LNCaP clone FGC (cell line): ENCODE measurements around the gene HSP90AB1.

Source experiments
- DNase-seq: peaks from one replicate; pipeline ENCODE4 v3.0.0-alpha.2; 2011; ENCODE audit warnings: low read depth
- H3K4me3 ChIP-seq: 2 replicates; pipeline ENCODE4 v1.5.1; 2011; ENCODE audit warnings: mild to moderate bottlenecking, low read depth, low read length, control low read depth
- CTCF ChIP-seq: IDR thresholded peaks from 2 replicates; pipeline ENCODE4 v1.5.1; 2012; ENCODE audit warnings: mild to moderate bottlenecking; ENCODE audit not compliant: control insufficient read depth, insufficient read depth; ENCODE audit errors: extremely low read depth

The HSP90AB1 gene

GRCh38 chr6:44269921-44270525, 23.1 kb downstream of the HSP90AB1 start, which contains the start of gene TMEM151B:
Gene TMEM151B (plus strand): TSS chr6:44270450. CDS start chr6:44270743, 293 bp downstream.
- DNase-seq = no peak
- no peak within 1 kb of the TSS for H3K4me3 ChIP-seq
- no peak for TF ChIP-seq CTCF

- no peak for DNase-seq
- TF ChIP-seq CTCF = no peak
- H3K4me3 ChIP-seq = no peak overlapping the region
Measured at GRCh38 chr6:44270526-44271405, 23.9 kb downstream of the HSP90AB1 start.

GRCh38 chr6:44271406-44271723, 24.5 kb downstream of the HSP90AB1 start:
- no peak for DNase-seq
- no peak overlapping the region for H3K4me3 ChIP-seq

GRCh38 chr6:44271914-44272313, 25.0 kb downstream of the HSP90AB1 start:
- no peak for DNase-seq
- no peak overlapping the region for H3K4me3 ChIP-seq
- no peak for TF ChIP-seq CTCF

More at GRCh38 chr6:44271406-44271723, 24.5 kb downstream of the HSP90AB1 start:
- no peak for TF ChIP-seq CTCF

- DNase-seq = no peak
- no peak overlapping the region for H3K4me3 ChIP-seq
- no peak for TF ChIP-seq CTCF
Measured at GRCh38 chr6:44272529-44272928, 25.6 kb downstream of the HSP90AB1 start.

- no peak for TF ChIP-seq CTCF
- no peak overlapping the region for H3K4me3 ChIP-seq
- DNase-seq = no peak
Measured at GRCh38 chr6:44272999-44273566, 26.2 kb downstream of the HSP90AB1 start.
